Psoas muscle (tissue), 8 donors: ENCODE measurements around the gene NKAIN1. TPM values are rescaled to one million over a fixed set of nuclear protein-coding genes. Genes with fewer than 3 reads are reported as not detected.
"Not testable (repeated sequence)": the region's sequence is repeated elsewhere in the genome, so short reads cannot be mapped to it uniquely, and the experiment has no call there.

ENCODE experiments used
- ATAC-seq, 4 donors: fragments of 200-7000 bp; cut with Tn5 transposase; one replicate each; pipeline ENCODE4 v1.9.1; 2020; ENCODE audit warnings: moderate library complexity in 3 of 4, mild to moderate bottlenecking in 2 of 4
- DNase-seq, 2 donors: peaks; one replicate each; pipeline ENCODE4 v3.0.0-alpha.2; 2020
- H3K27ac ChIP-seq: fragments of 200-600 bp; one replicate; pipeline ENCODE4 v1.8.0; 2022
- H3K27me3 ChIP-seq, 3 donors: fragments of 200-600 bp in 1 of 3; one replicate each; pipeline versions ENCODE4 v1.6.1 to v1.8.0; 2013 to 2022; ENCODE audit warnings: low read length in 2 of 3, mild to moderate bottlenecking in 2 of 3, moderate library complexity in 1 of 3; ENCODE audit not compliant: insufficient read depth in 3 of 3
- H3K36me3 ChIP-seq, 2 donors: fragments of 200-600 bp in 1 of 2; one replicate each; pipeline versions ENCODE4 v1.6.1 to v1.8.0; 2013 to 2022; ENCODE audit warnings: low read depth in 1 of 2, mild to moderate bottlenecking in 1 of 2, moderate library complexity in 1 of 2; ENCODE audit not compliant: insufficient read depth in 1 of 2
- H3K4me1 ChIP-seq: fragments of 200-600 bp; one replicate; pipeline ENCODE4 v1.8.0; 2022
- H3K4me3 ChIP-seq: fragments of 200-600 bp; one replicate; pipeline ENCODE4 v1.8.0; 2022; ENCODE audit warnings: mild to moderate bottlenecking
- H3K9me3 ChIP-seq: fragments of 200-600 bp; one replicate; pipeline ENCODE4 v1.8.0; 2022
- WGBS, 3 donors: extraction: QIAGEN DNeasy Blood & Tissue Kit; methylation state at CpG; one replicate each; pipeline versions ENCODE4 v1.1.6 to v1.1.7; 2013; 5-methylcytosine and 5-hydroxymethylcytosine counted together
- intact Hi-C, 2 donors: fragments of 100-400 bp; cut with DNase I; formaldehyde crosslinking; loops; one replicate each; pipeline versions ENCODE4 v1.11.0 to v1.14.2; 2022
- polyA plus RNA-seq, 3 donors: library from polyadenylated mRNA; stranded (reverse); fragments of 200-250 nt; gene quantifications; one replicate each; pipeline ENCODE4 v1.2.3, GENCODE V29; 2013
- total RNA-seq, 4 donors: library from RNA; stranded (reverse); fragmentation: NEBNext Ultra II Directional in 2 of 4; extraction: Animal tissue kit (Norgen Biotek cat#: 25700) in 2 of 4; gene quantifications; one replicate each; pipeline versions ENCODE4 v1.2.1 to v1.2.4, GENCODE V29; 2021 to 2023
- TF ChIP-seq, protein P1 (sequence below): fragments of 200-600 bp; IDR thresholded peaks from one replicate; pipeline ENCODE4 v1.8.0; 2022; ENCODE audit warnings: antibody characterized with exemption
- donor health status: healthy with polysubstance abuse.
- donor health status: DM: no; HTN: no; CAD: no; lungs with moderate emphysema.
- donor health status: Bipolar disorder and iron deficiency.
- donor health status: healthy.
- donor health status: DM: yes; HTN: yes; CAD: no.
- donor health status: DM: no; HTN: no; CAD: no.
- donor health status: DM: no; HTN: no; CAD: no.
- donor health status: DM: yes; HTN: yes; CAD: no.

NKAIN1 gene
- total and polyA plus RNA-seq, 7 donors = 3.3 to 11.9 (median 5.3) TPM

DNA sequence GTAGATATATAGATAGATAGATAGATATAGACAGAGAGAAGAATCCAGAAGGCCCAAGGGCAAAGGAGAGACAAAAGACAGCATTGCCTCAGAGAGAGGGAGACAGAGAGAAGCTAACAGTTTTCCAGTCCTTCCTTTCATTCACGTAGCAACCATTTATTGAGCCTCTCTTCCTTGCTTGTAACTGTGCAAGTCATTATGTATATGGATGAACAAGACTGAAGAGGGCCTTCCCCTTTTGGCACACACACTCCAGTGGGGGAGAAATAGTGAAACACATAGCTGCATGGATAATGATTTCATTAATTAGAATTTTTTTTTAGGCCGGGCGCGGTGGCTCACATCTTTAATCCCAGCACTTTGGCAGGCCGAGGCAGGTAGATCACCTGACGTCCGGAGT, 99.4 kb downstream of the NKAIN1 start:
- H3K36me3 ChIP-seq = no peaks in the 10 kb centered on the region
- no peak overlapping the region for H3K27ac ChIP-seq
- TF ChIP-seq, protein P1, sequence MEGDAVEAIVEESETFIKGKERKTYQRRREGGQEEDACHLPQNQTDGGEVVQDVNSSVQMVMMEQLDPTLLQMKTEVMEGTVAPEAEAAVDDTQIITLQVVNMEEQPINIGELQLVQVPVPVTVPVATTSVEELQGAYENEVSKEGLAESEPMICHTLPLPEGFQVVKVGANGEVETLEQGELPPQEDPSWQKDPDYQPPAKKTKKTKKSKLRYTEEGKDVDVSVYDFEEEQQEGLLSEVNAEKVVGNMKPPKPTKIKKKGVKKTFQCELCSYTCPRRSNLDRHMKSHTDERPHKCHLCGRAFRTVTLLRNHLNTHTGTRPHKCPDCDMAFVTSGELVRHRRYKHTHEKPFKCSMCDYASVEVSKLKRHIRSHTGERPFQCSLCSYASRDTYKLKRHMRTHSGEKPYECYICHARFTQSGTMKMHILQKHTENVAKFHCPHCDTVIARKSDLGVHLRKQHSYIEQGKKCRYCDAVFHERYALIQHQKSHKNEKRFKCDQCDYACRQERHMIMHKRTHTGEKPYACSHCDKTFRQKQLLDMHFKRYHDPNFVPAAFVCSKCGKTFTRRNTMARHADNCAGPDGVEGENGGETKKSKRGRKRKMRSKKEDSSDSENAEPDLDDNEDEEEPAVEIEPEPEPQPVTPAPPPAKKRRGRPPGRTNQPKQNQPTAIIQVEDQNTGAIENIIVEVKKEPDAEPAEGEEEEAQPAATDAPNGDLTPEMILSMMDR = no peak
- 91 to 95% (median 92%) methylated on average over 7 of the region's 7 CpGs for WGBS, 3 donors
- no peaks in the 10 kb centered on the region for H3K4me1 ChIP-seq
- no peaks in the 10 kb centered on the region for H3K9me3 ChIP-seq
- H3K27me3 ChIP-seq = no peaks in the 10 kb centered on the region
- ATAC-seq (no peak), DNase-seq (no peak)
- intact Hi-C loops = no loop called here
- no peak overlapping the region for H3K4me3 ChIP-seq

DNA sequence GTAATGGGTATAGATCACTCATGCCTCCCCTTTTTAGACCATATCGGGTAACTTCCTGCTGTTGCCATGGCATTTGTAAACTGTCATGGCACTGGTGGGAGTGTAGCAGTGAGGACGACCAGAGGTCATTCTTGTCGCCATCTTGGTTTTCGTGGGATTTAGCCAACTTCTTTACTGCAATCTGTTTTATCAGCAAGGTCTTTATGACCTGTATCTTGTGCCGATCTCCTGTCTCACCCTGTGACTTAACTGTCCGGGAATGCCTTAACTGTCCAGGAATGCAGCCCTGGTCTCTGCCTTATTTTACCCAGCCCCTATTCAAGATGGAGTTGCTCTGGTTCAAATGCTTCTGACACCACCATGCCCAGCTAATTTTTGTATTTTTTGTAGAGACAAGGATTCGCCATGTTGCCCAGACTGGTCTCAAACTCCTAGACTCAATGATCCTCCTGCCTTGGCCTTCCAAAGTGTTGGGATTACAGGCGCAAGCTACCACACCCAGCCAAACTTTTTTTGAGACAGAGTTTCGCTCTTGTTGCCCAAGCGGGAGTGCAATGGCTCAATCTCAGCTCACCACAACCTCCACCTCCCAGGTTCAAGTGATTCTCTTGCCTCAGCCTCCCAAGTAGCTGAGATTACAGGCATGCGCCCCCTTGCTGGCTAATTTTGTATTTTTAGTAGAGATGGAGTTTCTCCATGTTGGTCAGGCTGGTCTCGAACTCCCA, 100.7 kb downstream of the NKAIN1 start:
- H3K9me3 ChIP-seq, DNase-seq, intact Hi-C loops, H3K27ac ChIP-seq, ATAC-seq, H3K36me3 ChIP-seq, H3K4me3 ChIP-seq, H3K4me1 ChIP-seq, H3K27me3 ChIP-seq: not testable (repeated sequence)
- 91 to 94% (median 91%) methylated on average over 12 of the region's 12 CpGs for WGBS, 3 donors

DNA sequence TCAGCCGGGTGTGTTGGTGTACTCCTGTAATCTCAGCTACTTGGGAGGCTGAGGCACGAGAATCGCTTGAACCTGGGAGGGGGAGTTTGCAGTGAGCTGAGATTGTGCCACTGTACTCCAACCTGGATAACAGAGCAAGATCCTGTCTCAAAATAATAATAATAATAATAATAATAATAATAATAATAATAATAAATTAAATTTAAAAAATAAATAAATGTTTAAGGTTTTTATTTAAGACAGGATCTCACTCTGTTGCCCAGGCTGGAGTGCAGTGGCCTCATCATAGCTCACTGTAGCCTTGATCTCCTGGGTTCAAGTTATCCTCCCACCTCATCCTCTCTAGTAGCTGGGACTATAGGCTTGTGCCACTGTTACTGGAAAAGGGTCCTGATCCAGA, 101.8 kb downstream of the NKAIN1 start:
- H3K4me1 ChIP-seq, H3K36me3 ChIP-seq, H3K4me3 ChIP-seq, DNase-seq, H3K27me3 ChIP-seq, ATAC-seq, H3K9me3 ChIP-seq, H3K27ac ChIP-seq, intact Hi-C loops: not testable (repeated sequence)
- 91 to 94% (median 93%) methylated on average over 3 of the region's 3 CpGs for WGBS, 3 donors

DNA sequence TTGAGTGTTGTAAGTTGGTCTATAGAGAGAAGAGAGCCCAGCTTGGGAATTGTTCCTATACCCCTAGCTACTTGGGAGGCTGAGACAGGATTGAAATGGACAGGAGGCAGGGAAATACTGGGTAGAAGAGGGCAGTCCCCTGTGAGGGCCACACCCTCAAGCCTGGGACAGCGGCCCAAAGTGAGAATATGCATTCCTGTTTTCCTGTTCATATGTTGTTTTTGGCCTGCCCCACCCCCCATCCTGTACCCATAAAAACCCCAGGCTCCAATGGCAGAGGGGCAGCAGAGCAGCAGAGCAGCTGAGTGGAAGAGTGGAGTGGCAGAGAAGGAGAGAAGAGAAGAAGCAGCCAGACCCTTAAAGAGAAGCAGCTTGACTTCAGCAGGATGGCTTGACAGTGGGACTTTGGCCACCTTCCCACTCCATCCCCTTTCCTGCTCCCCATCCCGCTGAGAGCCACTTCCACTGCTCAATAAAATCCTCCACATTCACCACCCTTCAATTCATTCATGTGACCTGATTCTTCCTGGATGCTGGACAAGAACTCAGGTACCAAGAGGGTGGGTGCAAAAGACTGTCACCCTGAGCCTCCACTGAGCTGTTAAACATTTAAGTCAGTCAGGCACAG, 103.6 kb downstream of the NKAIN1 start:
- TF ChIP-seq, protein P1 = no peak
- Histone ChIP-seq H3K27me3 (no peaks in the 10 kb centered on the region), H3K4me1 (no peaks in the 10 kb centered on the region), H3K9me3 (no peaks in the 10 kb centered on the region), H3K27ac (no peak overlapping the region), H3K36me3 (no peaks in the 10 kb centered on the region), H3K4me3 (no peak overlapping the region)
- intact Hi-C loops = no loop called here
- 35 to 88% (median 73%) methylated on average over 2 of the region's 2 CpGs for WGBS, 3 donors
- no peak for ATAC-seq
- no peak for DNase-seq

DNA sequence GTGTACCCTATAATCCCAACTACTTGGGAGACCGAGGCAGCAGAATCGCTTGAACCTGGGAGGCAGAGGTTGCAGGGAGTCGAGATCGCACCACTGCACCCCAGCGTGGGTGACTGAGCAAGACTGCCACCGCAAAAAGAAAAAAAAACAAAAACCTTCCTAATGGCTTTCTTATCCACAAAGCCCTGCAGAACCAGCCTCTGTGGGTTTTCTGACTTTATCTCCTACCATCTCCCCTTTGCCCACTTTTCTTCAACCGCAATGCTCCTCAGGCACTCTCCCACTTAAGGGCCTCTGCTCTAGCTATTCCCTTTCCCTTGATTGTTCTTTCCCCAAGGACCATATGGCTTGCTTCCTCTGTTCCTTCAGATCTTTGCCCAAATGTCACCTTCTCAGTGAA, 106.3 kb downstream of the NKAIN1 start:
- ATAC-seq = no peak

More for the DNA sequence above, 106.3 kb downstream of the NKAIN1 start:
- no peak for DNase-seq
- Histone ChIP-seq H3K4me3 (no peak overlapping the region), H3K27ac (no peak overlapping the region), H3K27me3 (no peaks in the 10 kb centered on the region), H3K9me3 (no peaks in the 10 kb centered on the region), H3K36me3 (no peaks in the 10 kb centered on the region), H3K4me1 (no peaks in the 10 kb centered on the region)
- 82 to 92% (median 84%) methylated on average over 7 of the region's 7 CpGs for WGBS, 3 donors
- intact Hi-C loops = no loop called here
- TF ChIP-seq, protein P1 = no peak

Other genes starting within 250 kb of the NKAIN1 start
- gene PUM1, start 174.2 kb downstream of the NKAIN1 start, total RNA-seq = 10 to 100 TPM; 80.0 to 93.4 (median 81.7) TPM
- 10 to 100 TPM; 16.8 to 38.8 (median 21.2) TPM for gene PUM1, start 174.2 kb downstream of the NKAIN1 start, polyA plus RNA-seq
- gene SNRNP40, start 56.9 kb upstream of the NKAIN1 start, total RNA-seq = 10 to 100 TPM; 17.6 to 22.7 (median 20.2) TPM
- 10 to 100 TPM; 13.5 to 19.8 (median 19.4) TPM for gene SNRNP40, start 56.9 kb upstream of the NKAIN1 start, polyA plus RNA-seq
- 10 to 100 TPM in 3 of 4 donors, 1 to 10 TPM in 1; 9.6 to 16.4 (median 15.1) TPM for gene ZCCHC17, start 57.1 kb upstream of the NKAIN1 start, total RNA-seq
- 10 to 100 TPM; 20.1 to 48.8 (median 31.2) TPM for gene ZCCHC17, start 57.1 kb upstream of the NKAIN1 start, polyA plus RNA-seq
- gene FABP3, start 133.2 kb upstream of the NKAIN1 start, total RNA-seq = 1,000 to 10,000 TPM in 2 of 4 donors, 100 to 1,000 TPM in 2; 467 to 4,001 (median 1,634) TPM
- gene FABP3, start 133.2 kb upstream of the NKAIN1 start, polyA plus RNA-seq = 1,000 to 10,000 TPM; 1,537 to 3,507 (median 3,423) TPM
- gene SERINC2, start 173.3 kb upstream of the NKAIN1 start, total RNA-seq = 10 to 100 TPM; 26.4 to 50.7 (median 30.4) TPM
- 10 to 100 TPM; 13.4 to 93.4 (median 33.5) TPM for gene SERINC2, start 173.3 kb upstream of the NKAIN1 start, polyA plus RNA-seq